ENCODE results near the gene SLC6A17.

SLC6A17 gene

GRCh38 chr1:110243146-110243545 lies 92.9 kb downstream of the SLC6A17 start:
- no peak for DNase-seq

GRCh38 chr1:110243574-110243973 lies 93.3 kb downstream of the SLC6A17 start:
- peak in 1 of 2 donors; percentile 47 for DNase-seq

GRCh38 chr1:110245876-110246620 lies 95.8 kb downstream of the SLC6A17 start:
- no peak for DNase-seq

GRCh38 chr1:110248746-110249145 lies 98.5 kb downstream of the SLC6A17 start:
- no peak for DNase-seq

- no peak for DNase-seq
Measured at GRCh38 chr1:110249256-110249655, 99.0 kb downstream of the SLC6A17 start.

- DNase-seq = no peak
Measured at GRCh38 chr1:110250008-110250407, 99.7 kb downstream of the SLC6A17 start.

- no peak for DNase-seq
Measured at GRCh38 chr1:110250749-110251148, 100.5 kb downstream of the SLC6A17 start.

Data from inflammatory macrophage treated with lipopolysaccharide for 1 hour (primary cell).